OCI-LY7 (cell line): Measurements from ENCODE around the gene RHEBL1.

Source experiments
- EZH2phosphoT487 ChIP-seq: fragments of 200-600 bp; sonication (generic); IDR thresholded peaks from 2 replicates; pipeline ENCODE4 v1.6.1; 2018; ENCODE audit warnings: low read depth, borderline replicate concordance, mild to moderate bottlenecking, mixed run types, antibody characterized with exemption, low read length, moderate library complexity, mixed read lengths
- TF ChIP-seq, protein P1 (sequence below): fragments of 200-600 bp; sonication (generic); conservative IDR thresholded peaks from 2 replicates; pipeline ENCODE4 v1.5.1; 2014; ENCODE audit warnings: mild to moderate bottlenecking, antibody characterized with exemption, low read length, moderate library complexity, mixed read lengths

DNA sequence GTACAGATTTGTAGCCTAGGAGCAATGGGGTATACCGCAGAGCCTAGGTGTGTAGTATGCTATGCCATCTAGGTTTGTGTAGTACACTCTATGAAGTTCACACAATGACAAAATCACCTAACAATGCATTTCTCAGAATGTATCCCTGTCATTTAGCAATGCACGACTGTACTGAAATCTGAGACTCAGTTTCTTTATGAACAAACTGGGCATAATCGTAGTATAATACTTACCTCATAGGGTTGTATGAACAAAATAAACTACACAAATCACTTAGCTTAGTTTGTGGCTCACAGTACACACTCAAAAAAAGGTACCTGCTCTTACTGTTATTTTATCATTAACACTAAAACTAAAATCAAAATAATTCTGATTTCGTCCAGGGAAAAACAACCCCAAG is 44.3 kb downstream of the RHEBL1 start:
- TF ChIP-seq, protein P1, sequence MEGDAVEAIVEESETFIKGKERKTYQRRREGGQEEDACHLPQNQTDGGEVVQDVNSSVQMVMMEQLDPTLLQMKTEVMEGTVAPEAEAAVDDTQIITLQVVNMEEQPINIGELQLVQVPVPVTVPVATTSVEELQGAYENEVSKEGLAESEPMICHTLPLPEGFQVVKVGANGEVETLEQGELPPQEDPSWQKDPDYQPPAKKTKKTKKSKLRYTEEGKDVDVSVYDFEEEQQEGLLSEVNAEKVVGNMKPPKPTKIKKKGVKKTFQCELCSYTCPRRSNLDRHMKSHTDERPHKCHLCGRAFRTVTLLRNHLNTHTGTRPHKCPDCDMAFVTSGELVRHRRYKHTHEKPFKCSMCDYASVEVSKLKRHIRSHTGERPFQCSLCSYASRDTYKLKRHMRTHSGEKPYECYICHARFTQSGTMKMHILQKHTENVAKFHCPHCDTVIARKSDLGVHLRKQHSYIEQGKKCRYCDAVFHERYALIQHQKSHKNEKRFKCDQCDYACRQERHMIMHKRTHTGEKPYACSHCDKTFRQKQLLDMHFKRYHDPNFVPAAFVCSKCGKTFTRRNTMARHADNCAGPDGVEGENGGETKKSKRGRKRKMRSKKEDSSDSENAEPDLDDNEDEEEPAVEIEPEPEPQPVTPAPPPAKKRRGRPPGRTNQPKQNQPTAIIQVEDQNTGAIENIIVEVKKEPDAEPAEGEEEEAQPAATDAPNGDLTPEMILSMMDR = no peak
- no peak for TF ChIP-seq EZH2phosphoT487
